ENCODE measurements around the gene KRIT1. TPM values are rescaled to one million over a fixed set of nuclear protein-coding genes. Genes with fewer than 3 reads are reported as not detected.
"Not testable (repeated sequence)": the region's sequence is repeated elsewhere in the genome, so short reads cannot be mapped to it uniquely, and the experiment has no call there.

The KRIT1 gene
- total RNA-seq, 1 donor from 2014 or later = 30.7 TPM

DNA sequence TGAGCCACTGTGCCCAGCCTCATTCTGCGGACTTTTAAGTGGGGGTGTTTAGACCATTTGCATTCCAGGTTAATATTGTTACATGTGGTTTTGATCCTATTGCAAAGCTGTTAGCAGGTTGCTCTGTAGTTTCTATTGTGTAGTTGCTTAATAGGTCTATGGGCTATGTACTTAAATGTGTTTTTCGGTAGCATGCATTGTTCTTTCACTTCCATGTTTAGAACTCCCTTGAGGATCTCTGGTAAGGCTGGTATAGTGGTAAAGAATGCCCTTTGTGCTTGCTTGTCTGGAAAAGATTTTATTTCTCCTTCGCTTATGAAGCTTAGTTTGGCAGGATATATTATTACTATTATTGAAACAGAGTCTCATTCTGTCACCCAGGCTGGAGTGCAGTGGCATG lies 53.4 kb downstream of the KRIT1 start:
- no peak overlapping the region for H3K4me3 ChIP-seq
- H3K36me3 ChIP-seq = peaks cover 16% of the 10 kb centered on the region
- TF ChIP-seq, protein P1, sequence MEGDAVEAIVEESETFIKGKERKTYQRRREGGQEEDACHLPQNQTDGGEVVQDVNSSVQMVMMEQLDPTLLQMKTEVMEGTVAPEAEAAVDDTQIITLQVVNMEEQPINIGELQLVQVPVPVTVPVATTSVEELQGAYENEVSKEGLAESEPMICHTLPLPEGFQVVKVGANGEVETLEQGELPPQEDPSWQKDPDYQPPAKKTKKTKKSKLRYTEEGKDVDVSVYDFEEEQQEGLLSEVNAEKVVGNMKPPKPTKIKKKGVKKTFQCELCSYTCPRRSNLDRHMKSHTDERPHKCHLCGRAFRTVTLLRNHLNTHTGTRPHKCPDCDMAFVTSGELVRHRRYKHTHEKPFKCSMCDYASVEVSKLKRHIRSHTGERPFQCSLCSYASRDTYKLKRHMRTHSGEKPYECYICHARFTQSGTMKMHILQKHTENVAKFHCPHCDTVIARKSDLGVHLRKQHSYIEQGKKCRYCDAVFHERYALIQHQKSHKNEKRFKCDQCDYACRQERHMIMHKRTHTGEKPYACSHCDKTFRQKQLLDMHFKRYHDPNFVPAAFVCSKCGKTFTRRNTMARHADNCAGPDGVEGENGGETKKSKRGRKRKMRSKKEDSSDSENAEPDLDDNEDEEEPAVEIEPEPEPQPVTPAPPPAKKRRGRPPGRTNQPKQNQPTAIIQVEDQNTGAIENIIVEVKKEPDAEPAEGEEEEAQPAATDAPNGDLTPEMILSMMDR (IDR thresholded peaks at IDR 0.05; ENCODE audit: borderline replicate concordance) = no peak
- intact Hi-C loops (cut with micrococcal nuclease) = no loop called here
- no peaks in the 10 kb centered on the region for H3K27me3 ChIP-seq (ENCODE audit: low read depth)
- DNase-seq = no peak
- no peaks in the 10 kb centered on the region for H3K4me1 ChIP-seq
- no peak overlapping the region for H3K27ac ChIP-seq (replicated peaks)
- H3K9me3 ChIP-seq (replicated peaks) = peaks cover 32% of the 10 kb centered on the region

- H3K4me3 ChIP-seq; H3K4me1 ChIP-seq; intact Hi-C loops (cut with micrococcal nuclease); H3K27me3 ChIP-seq (ENCODE audit: low read depth); H3K27ac ChIP-seq (replicated peaks); DNase-seq: not testable (repeated sequence)
- Histone ChIP-seq H3K36me3 (peaks cover 13% of the 10 kb centered on the region), H3K9me3 (replicated peaks) (peaks cover 42% of the 10 kb centered on the region)
These were observed 56.5 kb downstream of the KRIT1 start for GRCh38 chr7:92189246-92189645.

DNA sequence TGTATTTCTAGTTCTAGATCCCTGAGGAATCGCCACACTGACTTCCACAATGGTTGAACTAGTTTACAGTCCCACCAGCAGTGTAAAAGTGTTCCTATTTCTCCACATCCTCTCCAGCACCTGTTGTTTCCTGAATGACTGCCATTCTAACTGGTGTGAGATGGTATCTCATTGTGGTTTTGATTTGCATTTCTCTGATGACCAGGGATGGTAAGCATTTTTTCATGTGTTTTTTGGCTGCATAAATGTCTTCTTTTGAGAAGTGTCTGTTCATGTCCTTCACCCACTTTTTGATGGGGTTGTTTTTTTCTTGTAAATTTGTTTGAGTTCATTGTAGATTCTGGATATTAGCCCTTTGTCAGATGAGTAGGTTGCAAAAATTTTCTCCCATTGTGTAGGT lies 61.4 kb downstream of the KRIT1 start:
- H3K27ac ChIP-seq (replicated peaks); intact Hi-C loops (cut with micrococcal nuclease); H3K4me3 ChIP-seq; H3K27me3 ChIP-seq (ENCODE audit: low read depth); H3K4me1 ChIP-seq; H3K36me3 ChIP-seq; DNase-seq: not testable (repeated sequence)
- peaks cover 46% of the 10 kb centered on the region for H3K9me3 ChIP-seq (replicated peaks)

- TF ChIP-seq, protein P1 (IDR thresholded peaks at IDR 0.05; ENCODE audit: borderline replicate concordance) = peak; percentile 100
- intact Hi-C loops (cut with micrococcal nuclease) = no loop called here
- DNase-seq = peak; percentile 87
- peak within 1 kb of the TSS; percentile 84 for H3K27ac ChIP-seq (replicated peaks)
- H3K9me3 ChIP-seq (replicated peaks) = peaks cover 22% of the 10 kb centered on the region
- H3K4me1 ChIP-seq = peaks cover 12% of the 10 kb centered on the region
- peak within 1 kb of the TSS; percentile 72 for H3K4me3 ChIP-seq
- no peaks in the 10 kb centered on the region for H3K27me3 ChIP-seq (ENCODE audit: low read depth)
- no peaks in the 10 kb centered on the region for H3K36me3 ChIP-seq
These were observed 66.5 kb downstream of the KRIT1 start, which contains the start of gene LRRD1 for GRCh38 chr7:92178928-92179924. LRRD1 (minus strand) TSS chr7:92179142; CDS start chr7:92165202, 13,940 bp downstream.

GRCh38 chr7:92177362-92177761 lies 68.4 kb downstream of the KRIT1 start:
- Histone ChIP-seq H3K36me3 (no peaks in the 10 kb centered on the region), H3K4me1 (peaks cover 12% of the 10 kb centered on the region), H3K27ac (replicated peaks) (no peak overlapping the region), H3K9me3 (replicated peaks) (peaks cover 8% of the 10 kb centered on the region), H3K4me3 (no peak overlapping the region), H3K27me3 (ENCODE audit: low read depth) (no peaks in the 10 kb centered on the region)
- no peak for DNase-seq
- TF ChIP-seq, protein P1 (IDR thresholded peaks at IDR 0.05; ENCODE audit: borderline replicate concordance) = no peak
- intact Hi-C loops (cut with micrococcal nuclease) = no loop called here

DNA sequence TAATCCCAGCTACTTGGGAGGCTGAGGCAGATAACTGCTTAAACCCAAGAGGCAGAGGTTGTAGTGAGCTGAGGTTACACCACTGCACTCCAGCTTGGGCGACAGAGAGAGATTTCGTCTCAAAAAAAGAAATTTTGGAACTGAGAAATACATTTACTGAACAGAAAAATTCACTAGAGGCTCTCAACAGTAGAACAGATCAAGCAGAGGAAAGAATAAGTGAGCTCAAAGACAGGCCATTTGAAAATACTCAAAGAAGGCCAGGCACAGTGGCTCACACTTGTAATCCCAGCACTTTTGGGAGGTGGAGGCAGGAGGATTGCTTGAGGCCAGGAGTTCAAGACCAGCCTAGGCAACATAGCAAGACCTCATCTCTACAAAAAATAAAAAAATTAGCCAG lies 76.2 kb downstream of the KRIT1 start:
- H3K4me1 ChIP-seq; H3K27ac ChIP-seq (replicated peaks); H3K36me3 ChIP-seq; H3K27me3 ChIP-seq (ENCODE audit: low read depth); intact Hi-C loops (cut with micrococcal nuclease); H3K4me3 ChIP-seq; DNase-seq: not testable (repeated sequence)
- peaks cover 15% of the 10 kb centered on the region for H3K9me3 ChIP-seq (replicated peaks)

DNA sequence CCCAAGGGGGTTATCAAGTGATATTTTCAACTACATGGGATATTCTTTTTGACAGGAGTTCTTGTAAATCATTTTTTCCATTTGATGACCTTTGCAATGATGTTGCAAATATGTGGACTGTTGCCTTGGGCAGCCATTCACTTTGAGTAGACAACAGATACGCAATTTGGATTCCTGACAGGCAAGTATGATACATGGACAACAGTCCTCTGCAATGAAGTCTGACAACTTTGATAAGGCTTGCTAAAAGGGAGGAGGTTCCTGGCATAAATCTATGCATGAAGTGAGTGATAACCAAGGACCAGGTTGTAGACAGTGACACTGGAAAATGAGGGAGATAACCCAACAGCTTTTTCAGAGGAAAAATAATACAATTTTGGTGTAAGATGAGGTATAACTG lies 84.4 kb downstream of the KRIT1 start:
- TF ChIP-seq, protein P1 (IDR thresholded peaks at IDR 0.05; ENCODE audit: borderline replicate concordance) = no peak
- H3K27ac ChIP-seq (replicated peaks) = no peak overlapping the region
- intact Hi-C loops (cut with micrococcal nuclease) = no loop called here

More for the DNA sequence above, 84.4 kb downstream of the KRIT1 start:
- no peaks in the 10 kb centered on the region for H3K9me3 ChIP-seq (replicated peaks)
- no peak for DNase-seq
- H3K36me3 ChIP-seq = no peaks in the 10 kb centered on the region
- no peaks in the 10 kb centered on the region for H3K27me3 ChIP-seq (ENCODE audit: low read depth)
- no peaks in the 10 kb centered on the region for H3K4me1 ChIP-seq
- H3K4me3 ChIP-seq = no peak overlapping the region
